ENCODE results near the gene SIRPG.
"Not testable (repeated sequence)": the region's sequence is repeated elsewhere in the genome, so short reads cannot be mapped to it uniquely, and the experiment has no call there.

Gene SIRPG

DNA sequence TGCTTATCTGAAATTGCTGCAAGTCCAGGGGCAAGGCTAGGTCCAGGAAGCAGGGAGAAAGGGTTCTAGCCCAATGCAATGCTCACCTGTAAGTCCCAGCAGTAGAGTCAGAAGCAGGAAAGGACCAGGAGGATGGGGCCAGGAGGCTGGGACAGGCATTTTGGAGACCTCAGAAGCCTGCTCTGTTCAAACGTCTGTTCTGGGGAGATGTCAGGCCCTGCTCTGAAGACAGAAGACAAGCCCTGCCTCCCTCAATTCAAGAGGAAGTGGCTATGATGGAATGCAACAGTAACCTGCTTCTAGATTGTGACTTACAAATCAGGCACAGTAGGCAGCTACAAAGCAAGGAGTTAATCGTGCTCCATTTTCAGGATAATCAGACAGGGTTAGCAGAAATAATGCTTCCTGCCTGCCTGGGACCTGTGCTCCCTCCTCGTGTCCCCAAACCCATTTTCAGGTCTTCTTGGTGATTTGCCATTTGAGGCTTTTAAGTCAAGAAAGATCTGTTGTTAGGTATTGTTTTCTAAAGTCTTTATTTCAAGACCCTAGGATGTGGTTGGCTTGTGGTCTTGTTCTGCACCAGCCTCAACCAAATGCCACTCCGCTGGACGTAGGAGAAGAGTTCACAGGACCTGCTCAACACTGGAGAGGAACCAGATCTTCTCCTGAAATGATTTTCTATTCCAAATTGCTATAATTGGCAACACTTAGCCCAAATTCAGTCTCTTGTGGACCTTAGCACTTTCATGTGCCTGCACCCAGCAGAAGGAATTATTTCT is at the start of gene SIRPG:
Gene SIRPG, minus strand, starts transcription at position 224 of the 779 bp plus-strand sequence. Its CDS starts 65 bp downstream, at position 159.
- no peak for DNase-seq (ENCODE audit: low read depth)

DNA sequence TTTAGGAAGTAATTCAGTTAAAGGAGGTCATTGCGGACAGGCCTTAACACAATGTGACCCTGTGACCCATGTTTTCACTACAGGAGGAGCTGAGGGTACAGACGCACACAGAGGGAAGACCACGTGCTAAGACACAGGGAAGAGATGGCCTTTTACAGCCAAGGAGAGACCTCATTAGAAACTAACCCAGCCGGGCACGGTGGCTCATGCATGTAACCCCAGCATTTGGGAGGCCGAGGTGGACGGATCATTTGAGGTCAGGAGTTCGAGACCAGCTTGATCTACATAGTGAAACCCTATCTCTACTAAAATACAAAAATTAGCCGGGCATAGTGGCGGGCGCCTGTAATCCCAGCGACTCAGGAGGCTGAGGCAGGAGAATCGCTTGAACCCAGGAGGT is 49.3 kb upstream of the SIRPG start:
- not testable (repeated sequence) for DNase-seq (ENCODE audit: low read depth)

DNA sequence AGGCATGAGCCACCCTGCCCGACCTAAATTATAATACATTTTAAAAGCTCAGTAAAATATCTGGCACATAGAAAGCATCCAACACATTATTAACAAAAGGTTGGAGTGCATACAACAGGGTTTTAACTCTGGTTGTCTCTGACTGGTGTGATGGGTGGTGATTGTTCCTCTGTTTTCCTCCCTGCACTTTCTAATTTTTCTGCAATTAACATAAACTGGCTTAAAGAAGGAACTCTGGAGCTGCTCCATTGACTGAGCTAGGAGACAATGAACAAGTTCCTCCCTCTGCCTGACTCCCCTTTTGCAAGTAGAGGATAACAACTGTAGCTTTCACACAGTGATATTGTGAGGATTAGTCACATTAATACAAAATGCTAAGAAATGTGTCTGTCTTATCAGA is 48.5 kb upstream of the SIRPG start:
- no peak for DNase-seq (ENCODE audit: low read depth)

DNA sequence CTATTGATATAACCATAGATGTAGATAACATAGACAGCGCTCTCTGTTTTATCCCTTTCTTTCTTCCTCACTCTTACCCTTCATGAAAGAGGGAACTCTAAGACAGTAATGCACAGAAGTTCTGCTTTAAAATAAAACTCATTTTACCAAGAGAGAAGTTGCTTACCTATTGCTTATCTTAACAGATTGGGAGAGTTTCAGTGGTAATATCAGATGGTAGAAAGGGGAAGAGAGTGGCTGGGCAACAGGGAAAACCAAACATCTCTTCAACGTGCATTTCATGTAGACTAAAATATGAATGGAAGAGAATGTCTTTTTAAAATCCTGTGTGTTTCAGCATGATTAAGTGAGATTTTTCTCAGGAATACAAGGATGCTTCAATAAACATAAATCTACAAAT is 45.3 kb upstream of the SIRPG start:
- no peak for DNase-seq (ENCODE audit: low read depth)

DNA sequence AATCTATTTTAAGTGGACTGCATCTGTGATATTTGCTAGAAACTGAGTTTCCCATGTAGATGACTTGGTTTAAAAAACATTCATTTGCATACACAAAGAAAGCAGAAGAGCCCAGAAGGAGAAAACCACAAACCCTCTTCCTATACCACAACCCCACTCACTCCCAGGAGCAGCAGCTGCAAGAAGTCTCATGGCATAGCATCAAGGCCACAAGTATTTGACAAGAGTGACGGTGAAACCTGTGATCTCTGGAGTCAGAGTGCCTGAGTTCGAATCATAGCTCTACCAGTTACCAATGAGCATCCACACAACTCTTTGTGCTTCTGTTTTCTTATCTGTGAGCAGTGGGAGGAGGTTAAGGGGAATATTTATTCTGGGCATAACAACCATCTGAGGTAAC is 44.7 kb upstream of the SIRPG start:
- DNase-seq (ENCODE audit: low read depth), result no peak

DNA sequence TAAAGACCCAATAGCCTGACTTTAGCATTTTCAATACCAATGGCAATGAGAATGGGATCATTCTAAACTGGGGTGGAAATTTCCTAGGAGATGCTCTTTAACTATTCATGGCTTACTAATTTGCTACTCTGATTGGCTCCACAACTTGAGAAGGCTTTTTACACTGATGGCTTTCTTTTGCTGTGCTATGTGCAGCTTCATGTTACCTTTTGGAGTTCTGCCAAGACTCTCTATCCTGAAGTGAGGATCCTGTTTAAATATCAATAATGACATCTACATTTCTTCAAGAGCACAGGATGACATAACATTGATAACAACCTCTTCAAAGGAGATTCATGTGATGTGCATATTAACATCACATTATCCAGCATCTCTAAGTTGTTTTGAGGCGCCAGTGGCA is 43.4 kb upstream of the SIRPG start:
- no peak for DNase-seq (ENCODE audit: low read depth)

DNA sequence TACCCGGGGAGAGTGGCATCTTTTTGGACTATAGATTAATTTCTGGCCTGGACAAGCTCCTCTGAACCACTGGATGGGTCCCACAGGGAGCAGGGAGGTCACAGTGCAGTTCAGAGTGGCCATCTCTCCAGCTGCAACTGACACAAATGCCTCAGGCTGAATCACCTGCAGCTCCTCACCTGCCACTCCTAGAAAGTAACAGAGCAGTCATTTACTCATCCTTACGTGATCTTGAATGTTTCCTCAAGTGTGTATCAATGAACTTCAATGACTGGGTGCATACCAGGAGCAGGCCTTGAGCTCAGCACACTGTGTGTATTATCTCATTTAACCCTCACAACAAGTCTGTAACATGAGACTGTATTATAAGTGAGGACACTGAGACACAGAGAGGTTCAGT is 40.0 kb upstream of the SIRPG start:
- no peak for DNase-seq (ENCODE audit: low read depth)

DNA sequence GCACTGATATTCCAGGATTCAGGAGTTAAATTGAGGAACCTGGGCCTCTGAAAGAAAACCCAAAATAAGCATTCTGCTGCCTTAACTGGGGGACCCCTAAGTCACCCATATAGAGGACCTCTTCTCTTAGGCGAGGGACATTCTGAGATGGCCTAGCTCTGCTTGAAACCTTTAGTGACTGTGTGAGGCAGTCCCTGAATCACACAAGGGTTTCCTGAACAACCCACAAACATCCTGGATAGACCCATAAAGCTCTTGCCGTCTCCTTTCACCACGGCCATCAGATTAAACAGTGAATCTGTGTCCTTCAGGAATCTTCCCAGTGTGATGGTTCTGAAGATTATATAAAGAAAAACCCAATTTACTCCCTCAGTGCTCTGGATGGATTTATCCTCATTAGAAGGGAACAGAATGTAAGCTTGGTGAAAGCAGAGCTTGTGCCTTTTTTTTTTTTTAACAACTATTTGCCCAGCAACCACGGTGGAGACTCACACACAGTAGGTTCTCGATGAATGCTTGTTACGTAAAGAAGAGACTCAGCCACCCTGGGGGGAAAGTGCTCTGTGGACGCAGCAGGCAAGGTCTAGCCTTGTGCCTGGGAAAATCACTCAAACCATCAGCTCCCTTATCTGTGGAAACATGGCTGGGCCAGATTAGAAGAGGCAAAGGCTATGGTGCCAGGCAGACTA is 39.1 kb upstream of the SIRPG start:
- DNase-seq (ENCODE audit: low read depth), result no peak

DNA sequence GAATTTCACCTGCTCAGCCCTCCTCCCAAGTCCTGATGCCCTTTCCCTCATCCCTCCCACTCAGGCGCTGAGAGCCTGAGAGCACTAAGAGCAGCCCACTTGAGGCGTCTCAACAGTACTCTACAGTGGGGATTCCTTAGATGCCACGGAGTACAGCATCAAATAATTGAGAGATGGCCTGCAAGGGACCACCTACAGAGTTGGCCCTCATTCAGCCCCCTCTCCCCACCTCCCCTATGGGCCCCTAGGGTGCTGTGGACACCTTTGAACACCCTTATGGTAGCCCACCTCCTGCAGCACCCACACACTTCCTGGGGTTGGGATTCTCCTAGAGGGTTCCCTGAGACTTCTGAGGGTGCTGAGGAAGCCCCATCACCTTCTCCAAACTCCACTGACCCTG is 37.1 kb upstream of the SIRPG start:
- DNase-seq (ENCODE audit: low read depth), result no peak

DNA sequence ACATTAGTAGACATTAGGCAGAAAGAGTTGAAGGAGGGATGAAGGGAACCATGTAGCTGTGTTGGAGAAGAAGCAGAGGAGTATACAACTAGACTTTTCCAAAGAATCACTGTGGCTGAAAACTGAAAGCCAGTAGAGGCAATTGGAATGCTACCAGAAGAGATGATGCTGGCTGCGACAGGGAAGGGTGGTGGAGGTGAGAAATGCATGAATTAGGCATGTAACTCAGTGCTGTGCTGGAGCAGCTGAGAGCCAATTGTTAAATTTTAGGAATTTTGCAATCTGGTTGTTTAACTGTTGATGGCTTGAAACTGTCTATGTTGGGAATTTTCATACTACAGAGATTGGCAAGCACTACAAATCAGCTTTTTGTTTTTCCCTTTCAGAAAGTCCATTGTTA is 35.8 kb upstream of the SIRPG start:
- DNase-seq (ENCODE audit: low read depth), result no peak

DNA sequence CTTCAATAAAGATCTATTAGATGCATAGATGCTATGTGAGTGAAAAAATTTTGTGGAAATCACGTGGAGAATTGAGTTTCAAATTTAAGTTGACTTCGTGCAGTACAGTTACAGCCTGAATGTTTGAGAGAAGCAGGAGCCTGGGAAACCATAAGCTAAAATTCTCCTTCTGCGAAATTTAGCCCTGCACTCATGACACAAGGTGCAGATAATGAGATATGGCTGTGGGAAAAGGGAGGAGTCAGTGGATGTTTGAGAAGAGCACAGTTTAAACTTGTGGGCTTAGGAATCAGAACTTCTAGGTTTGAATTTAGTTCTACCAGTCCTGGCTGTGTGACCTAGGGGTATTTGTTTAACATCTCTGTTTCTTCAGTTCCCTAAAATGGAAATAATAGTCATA is 32.1 kb upstream of the SIRPG start:
- DNase-seq (ENCODE audit: low read depth), result no peak

DNA sequence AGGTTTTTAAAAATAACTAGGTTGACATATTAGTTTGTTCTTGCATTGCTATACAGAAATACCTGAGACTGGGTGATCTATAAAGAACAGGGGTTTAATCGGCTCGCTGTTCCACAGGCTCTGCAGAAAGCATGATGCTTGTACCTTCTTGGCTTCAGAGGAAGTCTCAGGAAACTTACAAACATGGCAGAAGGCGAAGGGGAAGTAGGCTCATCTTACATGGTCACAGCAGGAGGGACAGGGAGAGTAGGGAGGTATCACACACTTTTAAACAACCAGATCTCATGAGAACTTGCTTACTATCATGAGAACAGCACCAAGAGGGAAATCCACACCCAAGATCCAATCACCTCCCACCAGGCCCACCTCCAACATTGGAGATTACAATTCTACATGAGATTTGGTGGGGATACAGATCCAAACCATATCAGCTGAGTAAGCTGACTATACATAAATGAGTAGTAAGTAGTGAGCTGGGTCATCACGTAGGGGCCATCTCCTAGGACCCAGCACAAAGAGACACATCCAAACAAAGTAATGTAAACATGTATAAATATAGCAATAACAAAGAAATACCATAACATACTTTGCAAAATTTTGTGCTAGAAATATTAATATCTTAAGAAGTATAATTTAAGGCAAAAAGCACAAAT is 31.4 kb upstream of the SIRPG start:
- no peak for DNase-seq (ENCODE audit: low read depth)

DNA sequence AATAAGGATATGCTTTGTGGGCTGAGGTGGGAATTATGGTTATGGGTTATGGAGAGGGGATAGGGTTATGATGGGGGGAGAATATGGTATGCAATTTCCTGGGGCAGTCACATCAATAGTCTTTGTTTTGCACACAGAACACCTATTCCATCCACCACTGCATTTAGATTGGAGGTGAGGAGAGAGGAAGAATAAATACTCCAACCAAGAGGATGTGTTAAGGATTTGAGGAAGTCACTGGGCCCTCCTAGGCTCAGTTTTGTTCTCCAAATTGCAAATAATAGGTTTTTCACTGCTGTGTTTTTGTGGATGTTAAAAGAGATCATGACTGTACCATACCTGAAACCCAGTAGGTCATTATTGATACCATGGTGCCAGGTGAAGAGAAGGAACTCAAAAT is 29.5 kb upstream of the SIRPG start:
- DNase-seq (ENCODE audit: low read depth), result no peak

DNA sequence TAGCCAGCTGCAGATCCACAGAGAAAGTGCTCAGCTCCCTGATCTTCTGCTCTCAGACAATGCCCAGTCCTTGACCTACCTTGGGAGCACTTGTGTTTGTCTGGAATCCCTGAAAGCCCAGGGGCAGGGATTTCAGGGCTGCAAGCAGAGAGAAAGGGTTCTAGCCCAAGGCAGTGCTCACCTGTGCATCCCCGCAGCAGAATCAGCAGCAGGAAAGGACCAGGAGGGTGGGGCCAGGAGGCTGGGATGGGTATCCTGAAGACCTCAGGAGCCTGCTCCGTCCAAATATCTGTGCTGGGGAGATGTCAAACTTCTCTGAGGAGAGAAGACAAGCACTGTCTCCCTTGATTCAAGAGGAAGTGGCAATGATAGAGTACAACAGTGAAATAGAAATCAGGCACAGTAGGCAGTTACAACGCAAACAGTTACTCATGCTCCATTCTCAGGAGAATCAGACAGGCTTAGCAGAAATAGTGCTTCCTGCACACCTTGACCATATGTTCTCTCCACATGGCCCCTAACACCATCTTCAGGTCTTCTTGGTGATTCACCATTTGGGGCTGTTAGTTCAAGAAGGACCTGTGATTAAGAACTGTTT is 28.7 kb upstream of the SIRPG start:
- DNase-seq (ENCODE audit: low read depth), result no peak

DNA sequence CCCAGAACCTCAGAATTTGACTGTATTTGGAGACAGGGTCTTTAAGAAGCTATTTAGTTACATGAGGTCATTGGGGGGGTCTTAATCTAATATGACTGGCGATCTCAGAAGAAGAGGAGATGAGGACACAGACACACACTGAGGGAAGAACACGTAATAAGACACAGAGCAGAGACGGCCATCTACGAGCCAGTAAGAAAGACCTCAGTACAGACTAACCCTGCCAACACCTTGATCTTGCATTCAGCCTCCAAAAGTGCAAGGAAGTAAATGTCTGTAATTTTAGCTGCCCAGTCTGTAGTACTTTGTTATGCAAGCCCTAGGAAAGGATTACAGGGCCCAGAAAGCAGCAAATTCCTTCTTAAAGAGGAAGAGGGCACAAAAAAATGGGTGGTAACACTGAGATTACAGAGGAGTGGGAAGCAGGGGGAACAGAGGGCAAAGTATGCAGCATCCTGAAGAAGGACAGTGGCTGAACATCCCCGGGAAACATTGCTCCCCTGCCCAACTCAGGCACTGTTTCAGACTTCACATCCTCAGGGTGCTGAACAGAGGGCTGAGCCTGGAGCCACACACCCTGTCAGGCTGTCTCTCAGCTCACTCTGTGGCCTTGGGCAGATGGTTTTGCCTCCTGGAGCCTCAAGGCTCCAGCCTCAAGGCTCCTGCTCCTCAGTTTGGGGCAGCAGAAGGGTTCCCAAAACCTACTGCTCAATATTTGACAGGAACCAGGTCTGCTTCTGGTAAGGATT is 27.9 kb upstream of the SIRPG start:
- no peak for DNase-seq (ENCODE audit: low read depth)

DNA sequence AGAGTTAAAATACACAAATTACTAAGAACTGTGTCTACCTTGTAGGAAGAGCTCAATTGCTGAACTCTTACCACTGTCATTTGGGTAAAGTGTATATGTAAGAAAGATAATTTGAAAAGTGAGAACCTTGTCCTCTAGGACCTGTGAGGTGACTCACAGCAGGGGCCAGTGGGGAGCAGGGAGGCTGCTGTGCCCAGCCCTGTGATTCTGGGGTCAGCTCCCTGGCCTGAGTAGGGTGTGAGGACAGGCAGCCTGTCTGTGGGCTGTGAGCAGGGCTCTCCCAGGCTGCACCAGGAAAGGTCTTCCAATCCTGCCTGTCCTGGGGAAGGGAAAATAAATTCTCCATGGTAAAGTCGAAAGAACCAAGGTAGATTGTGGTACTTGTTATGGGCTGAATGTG is 27.3 kb upstream of the SIRPG start:
- DNase-seq (ENCODE audit: low read depth), result no peak

DNA sequence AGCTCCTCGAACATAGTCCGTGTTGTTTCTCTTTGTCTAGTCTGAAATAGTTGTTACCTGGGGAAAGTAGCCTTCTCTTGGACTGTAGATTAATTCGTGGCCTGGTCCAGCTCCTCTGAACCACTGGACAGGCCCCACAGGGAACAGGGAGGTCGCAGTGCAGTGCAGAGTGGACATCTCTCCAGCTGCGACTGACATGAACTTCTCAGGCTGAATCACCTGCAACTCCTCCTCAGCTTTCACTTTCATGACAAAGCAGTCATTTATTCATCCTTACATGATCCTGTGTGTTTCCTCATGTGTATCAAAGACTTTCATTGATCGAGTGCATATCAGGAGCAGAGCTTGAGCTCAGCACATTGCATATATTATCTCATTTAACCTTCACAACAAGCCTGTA is 19.1 kb upstream of the SIRPG start:
- DNase-seq (ENCODE audit: low read depth), result no peak

DNA sequence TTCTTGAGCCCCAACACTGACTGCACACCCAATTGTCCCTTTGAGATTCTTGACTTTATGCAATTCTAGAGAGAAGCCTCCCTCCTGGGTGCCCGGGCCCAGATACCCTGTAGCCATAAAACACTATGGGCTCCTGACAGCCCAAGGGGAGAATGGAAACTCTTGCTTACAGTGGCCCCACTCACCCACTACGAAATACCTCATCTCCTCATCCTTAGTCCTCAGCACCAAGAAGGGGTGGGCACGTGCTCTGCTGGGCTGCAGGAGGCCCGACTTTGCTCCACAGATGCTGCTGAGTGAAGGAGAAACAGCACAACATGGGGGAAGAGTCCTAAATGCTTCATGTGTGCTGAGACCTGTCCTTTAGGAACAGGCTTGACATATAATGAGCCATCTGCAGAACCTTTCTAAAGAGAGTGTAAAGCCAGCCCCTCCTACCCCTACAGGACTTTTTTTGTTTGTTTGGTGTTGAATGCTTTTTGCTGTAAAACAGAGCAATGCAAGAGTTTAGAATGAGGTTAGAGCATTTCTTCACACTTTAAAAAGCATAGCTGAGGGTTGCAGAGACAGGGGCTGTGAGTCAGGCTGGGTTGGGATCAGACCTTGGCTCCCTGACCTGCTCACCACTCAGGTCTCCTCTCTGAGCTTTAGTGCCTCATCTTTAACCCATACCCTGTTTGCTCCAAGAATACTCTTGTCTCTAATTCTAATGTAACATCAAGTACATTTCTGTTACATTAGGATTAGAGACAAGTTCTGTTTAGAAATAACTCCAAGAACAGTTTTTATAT is 17.6 kb upstream of the SIRPG start:
- DNase-seq (ENCODE audit: low read depth), result no peak

DNA sequence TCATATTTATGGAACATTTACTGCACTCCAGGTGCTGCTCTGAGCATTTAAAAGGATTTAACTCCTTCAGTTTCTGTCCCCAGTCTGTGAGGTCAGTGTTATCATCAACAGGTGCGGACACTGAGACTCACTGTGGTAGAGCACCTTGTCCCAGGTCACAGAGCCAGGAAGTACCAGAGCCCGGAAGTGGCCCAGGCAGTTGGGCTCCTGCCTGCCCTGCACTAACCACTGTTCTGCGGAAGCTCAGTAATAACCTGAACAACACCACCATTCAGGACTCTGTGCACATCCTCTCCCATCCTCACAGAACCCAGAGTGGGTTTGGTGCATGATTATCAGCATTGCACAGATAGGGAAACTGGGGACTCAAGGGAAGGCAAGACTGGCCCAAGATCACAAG is 16.8 kb upstream of the SIRPG start:
- DNase-seq (ENCODE audit: low read depth), result no peak

DNA sequence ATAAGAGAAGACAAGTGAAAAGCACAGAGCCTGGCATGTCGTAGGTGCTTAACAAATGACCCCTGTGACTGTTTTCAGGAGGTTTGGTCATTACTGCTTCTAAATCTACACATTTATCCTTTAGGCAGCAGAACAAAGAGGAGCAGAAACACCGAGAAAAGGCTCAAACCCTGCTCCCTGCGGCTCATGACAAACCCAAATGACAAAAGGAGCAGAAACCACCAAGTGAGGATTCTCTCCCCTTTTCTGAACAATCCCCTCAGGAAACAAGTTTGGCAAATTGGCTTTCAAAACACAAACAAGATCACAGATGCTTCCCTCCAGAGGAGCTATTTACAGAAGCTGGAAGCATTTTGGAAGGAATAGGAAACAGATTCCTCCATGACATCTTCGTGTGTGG is 15.8 kb upstream of the SIRPG start:
- DNase-seq (ENCODE audit: low read depth), result no peak

DNA sequence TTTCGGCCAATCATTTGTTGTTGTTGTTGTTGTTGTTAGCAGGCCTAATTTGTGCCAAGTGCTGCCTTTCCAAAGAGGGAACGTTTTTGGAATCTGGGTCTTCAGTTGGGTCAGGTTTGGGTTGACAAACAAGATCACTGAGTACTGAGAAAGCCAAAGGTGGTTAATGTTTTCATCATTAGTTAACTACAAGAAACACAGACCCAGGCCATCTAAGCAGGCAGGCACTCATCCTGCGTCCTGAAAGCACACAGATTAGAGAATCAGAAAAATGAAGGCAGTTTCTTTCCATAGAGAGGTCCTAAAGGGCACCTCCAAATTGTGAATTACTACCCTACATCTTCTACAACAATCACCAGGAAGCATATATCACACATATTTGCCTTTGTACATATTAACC is 15.1 kb upstream of the SIRPG start:
- DNase-seq (ENCODE audit: low read depth), result no peak

Measured in stimulated activated CD8-positive, alpha-beta memory T cell treated with anti-CD3 and anti-CD28 coated beads, Interleukin-12 subunit alpha, Interleukin-12 subunit beta, amount 100 ng/mL, for 4 hours (primary cell).